Ascending aorta (tissue), 2 donors: ENCODE data around the gene SLC38A6. TPM values are rescaled to one million over a fixed set of nuclear protein-coding genes. Genes with fewer than 3 reads are reported as not detected.

ENCODE experiments used
- DNase-seq, 2 donors: peaks; one replicate each; pipeline ENCODE4 v3.0.0-alpha.2; 2019; ENCODE audit warnings: low spot score in 2 of 2
- H3K27ac ChIP-seq, 2 donors: fragments of 200-600 bp; sonication (generic); one replicate each; pipeline ENCODE4 v1.5.1; 2016 to 2017; ENCODE audit warnings: mild to moderate bottlenecking in 1 of 2
- H3K27me3 ChIP-seq: fragments of 200-600 bp; sonication (generic); one replicate; pipeline ENCODE4 v1.5.1; 2017
- H3K36me3 ChIP-seq, 2 donors: fragments of 200-600 bp; sonication (generic); one replicate each; pipeline ENCODE4 v1.5.1; 2016
- H3K4me1 ChIP-seq, 2 donors: fragments of 200-600 bp; sonication (generic); one replicate each; pipeline ENCODE4 v1.5.1; 2016 to 2017; ENCODE audit warnings: mild to moderate bottlenecking in 1 of 2
- H3K4me3 ChIP-seq, 2 donors: fragments of 200-600 bp; sonication (generic); one replicate each; pipeline ENCODE4 v1.5.1; 2016 to 2017; ENCODE audit warnings: mild to moderate bottlenecking in 1 of 2
- H3K9me3 ChIP-seq, 2 donors: fragments of 200-600 bp; sonication (generic); one replicate each; pipeline ENCODE4 v1.5.1; 2016
- CTCF ChIP-seq, 3 experiments: fragments of 200-600 bp in 2 of 3; fragments of 450-650 bp in 1 of 3; sonication (generic) in 2 of 3; IDR thresholded peaks; one replicate each; pipeline ENCODE4 v1.5.1; 2016 to 2019; ENCODE audit warnings: antibody characterized with exemption in 3 of 3, mild to moderate bottlenecking in 1 of 3, moderate library complexity in 1 of 3
- intact Hi-C: fragments of 100-400 bp; cut with DNase I; formaldehyde crosslinking; loops from one replicate; pipeline ENCODE4 v1.15.1; 2023
- total RNA-seq: library from RNA; depleted of rRNA; stranded (reverse); fragments of >200 nt; gene quantifications from one replicate; pipeline ENCODE4 v1.1.0, GENCODE V29; 2016

The SLC38A6 gene
- total RNA-seq, 1 donor from 2014 or later = 1.8 TPM

GRCh38 chr14:61026526-61026925 lies 45.5 kb downstream of the SLC38A6 start:
- no peaks in the 10 kb centered on the region for H3K36me3 ChIP-seq
- no peaks in the 10 kb centered on the region for H3K9me3 ChIP-seq
- no peak overlapping the region for H3K4me3 ChIP-seq
- intact Hi-C loops = loop anchor here (5.0 to 10.0 kb wide), 2 partner anchors 161 to 228 kb away; no protein-coding TSS in a partner anchor
- TF ChIP-seq CTCF (IDR thresholded peaks at IDR 0.05) = no peak
- no peak for DNase-seq
- H3K27ac ChIP-seq = no peak overlapping the region
- no peaks in the 10 kb centered on the region for H3K4me1 ChIP-seq
- H3K27me3 ChIP-seq = no peaks in the 10 kb centered on the region

GRCh38 chr14:61031026-61031425 lies 50.0 kb downstream of the SLC38A6 start:
- H3K27ac ChIP-seq = no peak overlapping the region
- TF ChIP-seq CTCF (IDR thresholded peaks at IDR 0.05) = no peak
- intact Hi-C loops = no loop called here

GRCh38 chr14:61033054-61033453 lies 52.0 kb downstream of the SLC38A6 start:
- intact Hi-C loops = no loop called here
- Histone ChIP-seq H3K4me3 (no peak overlapping the region), H3K27me3 (no peaks in the 10 kb centered on the region), H3K4me1 (no peaks in the 10 kb centered on the region), H3K9me3 (no peaks in the 10 kb centered on the region), H3K27ac (no peak overlapping the region), H3K36me3 (no peaks in the 10 kb centered on the region)
- no peak for DNase-seq
- TF ChIP-seq CTCF (IDR thresholded peaks at IDR 0.05) = no peak

More at GRCh38 chr14:61031026-61031425, 50.0 kb downstream of the SLC38A6 start:
- no peaks in the 10 kb centered on the region for H3K4me1 ChIP-seq
- H3K4me3 ChIP-seq = no peak overlapping the region
- no peaks in the 10 kb centered on the region for H3K9me3 ChIP-seq
- no peaks in the 10 kb centered on the region for H3K27me3 ChIP-seq
- no peak for DNase-seq
- H3K36me3 ChIP-seq = no peaks in the 10 kb centered on the region

DNA sequence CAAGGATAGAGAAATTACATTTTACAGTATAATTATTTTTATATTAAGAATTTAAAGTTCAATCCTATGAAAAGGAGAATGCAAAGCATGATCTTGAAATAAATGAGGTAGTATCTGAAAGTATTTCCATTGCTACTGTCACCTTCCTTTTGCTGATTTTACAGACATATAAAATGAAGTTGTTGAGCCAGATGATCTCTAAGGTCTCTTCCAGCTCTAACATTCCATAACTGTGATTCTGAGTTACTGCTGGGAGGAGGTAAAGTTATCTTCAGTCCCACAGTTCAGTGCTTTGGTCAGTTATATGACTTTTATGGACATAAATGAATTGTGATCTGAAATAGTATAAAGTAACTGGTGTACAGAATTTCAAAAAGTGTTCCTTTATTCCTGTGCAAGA lies 52.8 kb downstream of the SLC38A6 start:
- no peaks in the 10 kb centered on the region for H3K4me1 ChIP-seq
- H3K36me3 ChIP-seq = no peaks in the 10 kb centered on the region
- no peaks in the 10 kb centered on the region for H3K9me3 ChIP-seq
- H3K4me3 ChIP-seq = no peak overlapping the region
- H3K27me3 ChIP-seq = no peaks in the 10 kb centered on the region
- no peak overlapping the region for H3K27ac ChIP-seq
- TF ChIP-seq CTCF (IDR thresholded peaks at IDR 0.05) = no peak
- intact Hi-C loops = no loop called here
- no peak for DNase-seq

GRCh38 chr14:61034416-61035120 lies 53.5 kb downstream of the SLC38A6 start:
- H3K27me3 ChIP-seq = no peaks in the 10 kb centered on the region
- no peak overlapping the region for H3K4me3 ChIP-seq
- H3K9me3 ChIP-seq = no peaks in the 10 kb centered on the region
- H3K36me3 ChIP-seq = no peaks in the 10 kb centered on the region
- DNase-seq = no peak
- no peaks in the 10 kb centered on the region for H3K4me1 ChIP-seq
- H3K27ac ChIP-seq = no peak overlapping the region
- intact Hi-C loops = no loop called here
- TF ChIP-seq CTCF (IDR thresholded peaks at IDR 0.05) = no peak
